HPDE6-E6E7 (cell line): ENCODE measurements around the gene CARD16.
A peak's percentile ranks its signal among the peaks of the same experiment; 100 is the strongest.
"Not testable (repeated sequence)": the region's sequence is repeated elsewhere in the genome, so short reads cannot be mapped to it uniquely, and the experiment has no call there.

Experiments
- DNase-seq: peaks from one replicate; pipeline ENCODE4 v3.0.0; 2011; ENCODE audit warnings: missing footprints; ENCODE audit errors: extremely low spot score

The CARD16 gene

DNA sequence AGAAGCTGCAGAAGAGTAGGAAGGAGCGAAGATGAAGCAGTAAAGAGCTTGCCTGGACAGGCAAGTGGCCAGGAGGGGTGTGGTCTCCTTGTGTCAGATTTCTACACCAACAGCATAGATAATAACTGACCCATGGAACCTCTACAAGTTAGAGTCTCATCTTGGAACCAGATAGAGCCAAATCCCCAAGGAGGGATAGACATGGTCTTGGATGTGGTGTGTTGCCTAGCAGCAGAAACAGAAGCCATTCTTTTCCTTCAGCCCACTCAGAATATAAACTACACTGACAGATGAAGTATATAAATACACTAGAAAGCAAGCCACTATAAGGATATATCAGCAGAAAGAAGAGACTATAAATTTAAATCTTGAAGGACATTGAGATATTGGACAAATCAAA, 4.3 kb upstream of the CARD16 start:
- no peak for DNase-seq

DNA sequence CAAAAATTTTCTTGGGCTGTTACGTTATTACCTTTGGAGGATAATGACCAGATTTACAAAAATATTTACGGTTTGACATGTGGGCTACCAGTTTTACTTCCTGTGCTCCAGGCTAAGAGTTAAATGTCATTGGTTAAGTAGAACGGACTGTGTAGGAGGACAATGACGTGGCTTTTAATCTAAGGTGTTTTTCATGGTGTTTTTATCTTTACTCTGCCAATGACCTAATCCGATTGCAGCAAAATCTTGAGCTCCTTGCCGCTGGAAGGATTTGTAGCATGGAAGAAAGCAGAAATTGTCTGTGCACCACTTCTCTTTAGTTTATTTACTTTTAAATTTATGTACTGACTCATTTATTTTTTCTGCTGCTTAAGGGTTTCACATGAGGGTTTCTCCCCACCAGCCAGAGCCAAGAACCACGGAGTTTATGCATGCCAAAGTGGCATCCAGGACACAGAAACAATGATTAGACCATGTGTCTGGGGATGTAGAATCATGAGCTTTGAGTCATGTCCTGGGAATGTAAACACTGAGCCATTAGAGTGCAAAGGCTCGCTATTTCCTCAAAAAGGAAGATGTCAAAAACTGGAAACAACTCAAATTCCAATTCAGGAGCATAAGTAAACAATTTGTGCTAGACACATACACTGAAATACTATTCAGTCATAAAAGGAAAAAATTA, 1.9 kb upstream of the CARD16 start:
- DNase-seq, result peak; percentile 33

DNA sequence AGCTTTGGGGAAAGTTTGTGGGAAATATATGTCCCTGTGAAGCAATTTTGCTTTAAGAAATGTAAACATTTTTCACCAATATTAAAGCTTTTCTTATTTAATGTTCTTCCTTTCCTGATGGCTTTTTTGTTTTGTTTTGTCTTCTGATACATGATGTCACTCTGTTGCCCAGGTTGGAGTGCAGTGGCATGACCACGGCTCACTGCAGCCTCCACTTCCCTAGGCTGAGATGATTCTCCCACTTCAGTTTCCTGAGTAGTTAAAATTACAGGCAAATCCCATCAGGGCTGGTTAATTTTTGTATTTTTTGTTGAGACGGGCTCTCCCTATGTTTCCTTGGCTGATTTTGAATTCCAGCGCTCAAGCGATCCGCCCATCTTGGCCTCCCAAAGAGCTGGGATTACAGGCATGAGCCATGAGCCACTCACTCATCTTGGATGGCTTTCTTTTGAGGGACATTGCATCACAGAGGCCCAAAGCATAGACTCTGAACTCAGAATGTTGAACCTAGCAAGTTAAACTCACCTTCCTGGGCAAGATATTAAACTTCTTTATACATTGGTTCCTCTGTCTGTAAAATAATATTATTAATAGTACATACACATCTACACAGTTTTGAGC, 651 bp upstream of the CARD16 start:
- DNase-seq, result no peak

GRCh38 chr11:105042178-105042577, 3.0 kb downstream of the CARD16 start:
- no peak for DNase-seq

GRCh38 chr11:105040703-105041102, 4.4 kb downstream of the CARD16 start:
- DNase-seq, result no peak

- DNase-seq, result peak; percentile 74
Measured at GRCh38 chr11:105034813-105035620, 10.1 kb downstream of the CARD16 start, which contains the start of gene CASP1. CASP1 (minus strand) TSS chr11:105035144; CDS start chr11:105035113, 31 bp downstream.

GRCh38 chr11:105034388-105034787, 10.7 kb downstream of the CARD16 start:
- not testable (repeated sequence) for DNase-seq

- DNase-seq, result no peak
Measured at GRCh38 chr11:105033781-105034180, 11.4 kb downstream of the CARD16 start.

DNA sequence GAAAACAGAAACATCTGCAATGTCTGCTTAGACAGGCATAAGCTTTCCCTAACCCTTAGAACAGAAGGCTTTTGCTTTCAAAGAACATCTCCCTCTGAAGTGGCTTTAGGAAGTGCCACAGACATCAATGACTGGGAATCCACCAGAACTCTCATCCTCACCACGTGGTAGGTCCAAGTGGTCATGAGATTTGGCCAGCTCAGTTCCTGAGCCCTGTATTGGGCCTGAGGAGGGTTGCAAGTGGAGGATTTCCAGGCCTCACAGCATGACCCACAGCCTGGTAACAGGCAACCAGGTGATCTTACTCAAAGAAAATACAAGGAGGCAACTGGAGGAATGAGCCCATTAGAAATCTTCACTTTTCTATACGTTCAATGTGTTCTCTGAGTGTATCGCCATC, 11.8 kb downstream of the CARD16 start:
- no peak for DNase-seq

GRCh38 chr11:105032495-105032894, 12.6 kb downstream of the CARD16 start:
- DNase-seq, result no peak

GRCh38 chr11:105027678-105028077, 17.5 kb downstream of the CARD16 start:
- no peak for DNase-seq

DNA sequence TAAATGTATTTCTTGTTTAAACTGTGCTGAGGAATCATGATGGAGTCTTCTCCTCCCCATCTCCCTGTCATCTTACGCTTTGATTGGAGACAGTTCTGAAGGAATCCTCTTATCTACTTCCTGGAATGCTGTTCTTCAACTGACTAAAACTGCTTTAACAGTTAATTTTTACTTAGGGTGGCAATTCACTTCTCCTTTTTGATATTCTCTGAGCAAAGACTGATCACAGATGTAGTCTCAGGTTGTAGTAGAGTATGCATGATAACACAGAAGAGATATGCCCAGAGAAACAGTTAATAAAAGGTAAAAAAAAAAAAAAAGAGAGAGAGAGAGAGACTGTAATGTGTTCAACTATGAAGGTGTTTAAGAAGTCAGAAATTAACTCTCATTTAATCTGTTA, 20.7 kb downstream of the CARD16 start:
- DNase-seq, result no peak

GRCh38 chr11:105023003-105023402, 22.1 kb downstream of the CARD16 start, which contains the start of gene CASP5:
CASP5 (minus strand) TSS chr11:105023168; CDS start chr11:105023136, 32 bp downstream.
- no peak for DNase-seq

- no peak for DNase-seq
Measured at GRCh38 chr11:105022527-105022926, 22.6 kb downstream of the CARD16 start.

GRCh38 chr11:105007463-105007862, 37.7 kb downstream of the CARD16 start:
- DNase-seq, result no peak

- DNase-seq, result no peak
Measured at GRCh38 chr11:105005451-105005845, 39.7 kb downstream of the CARD16 start.

- DNase-seq, result no peak
Measured at GRCh38 chr11:105004021-105004420, 41.1 kb downstream of the CARD16 start.

DNA sequence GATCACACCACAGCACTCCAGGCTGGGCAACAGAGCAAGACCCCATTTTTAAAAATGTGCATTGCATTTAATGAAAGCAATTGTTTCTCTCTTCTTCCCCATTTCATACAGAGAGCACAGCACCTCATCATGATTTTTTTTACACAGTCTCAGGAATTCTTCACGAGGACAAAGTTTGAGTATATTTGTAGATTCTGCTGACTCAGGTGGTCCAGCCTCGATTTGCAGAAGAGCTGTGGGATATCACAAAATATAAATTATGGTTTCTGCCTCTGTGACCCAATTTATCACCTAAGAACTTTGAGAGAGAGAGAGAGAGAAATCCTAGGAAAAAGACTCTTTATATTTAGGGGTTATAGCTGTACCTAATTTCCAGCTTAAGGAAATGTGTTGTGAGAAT, 42.0 kb downstream of the CARD16 start:
- no peak for DNase-seq

DNA sequence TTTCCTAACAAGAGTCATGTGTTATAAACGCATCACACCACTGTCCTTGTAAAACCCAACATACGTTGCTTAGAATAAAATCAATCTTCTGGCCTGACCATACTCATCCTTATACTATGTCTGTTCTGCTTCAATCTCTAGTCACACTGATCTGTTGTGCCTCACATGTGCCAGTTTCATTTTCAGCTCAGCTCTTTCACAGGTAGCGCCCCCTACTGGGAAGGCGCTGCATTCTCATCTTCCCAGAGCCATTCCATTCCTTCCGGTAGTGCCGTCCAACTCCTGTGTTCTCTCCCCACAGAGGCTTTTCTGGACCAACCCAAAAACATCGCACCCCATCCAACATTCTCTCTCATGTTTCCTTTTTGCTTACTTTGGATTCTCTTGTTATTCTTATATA, 44.3 kb downstream of the CARD16 start:
- DNase-seq, result no peak

DNA sequence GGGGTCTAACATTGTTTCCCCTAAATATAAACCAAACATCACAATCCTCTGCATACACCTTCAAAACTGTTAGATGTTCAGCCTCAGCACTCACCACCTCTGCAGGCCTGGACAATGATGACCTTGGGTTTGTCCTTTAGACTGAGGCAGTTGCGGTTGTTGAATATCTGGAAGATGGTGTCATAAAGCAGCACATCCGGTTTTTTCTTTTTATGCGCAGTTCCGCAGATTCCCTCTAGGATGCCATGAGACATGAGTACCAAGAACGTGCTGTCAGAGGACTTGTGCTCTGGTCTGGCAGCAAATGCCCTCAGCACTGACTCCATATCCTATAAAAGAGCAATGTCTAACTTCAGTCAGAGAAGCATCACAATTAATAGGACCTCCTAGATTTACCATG, 45.0 kb downstream of the CARD16 start:
- DNase-seq, result no peak

GRCh38 chr11:104999721-105000120, 45.4 kb downstream of the CARD16 start:
- DNase-seq, result no peak

DNA sequence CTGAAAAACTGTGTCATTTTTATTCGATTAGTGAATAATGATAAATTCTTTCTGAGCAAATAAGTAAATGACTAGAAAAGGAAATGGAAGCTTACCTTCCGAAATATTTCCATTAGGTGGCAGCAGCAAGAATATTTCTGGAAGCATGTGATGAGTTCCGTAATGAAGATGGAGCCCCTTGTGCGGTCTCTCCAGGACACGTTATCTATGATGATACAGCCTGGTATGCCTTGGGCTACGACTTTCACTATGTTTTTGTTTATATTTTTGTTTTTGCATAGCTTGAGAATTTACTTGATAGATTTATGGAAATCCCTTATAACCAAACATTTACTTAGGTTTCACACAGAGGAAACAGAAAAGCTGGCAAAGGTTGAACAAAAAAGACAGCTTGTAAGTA, 47.8 kb downstream of the CARD16 start:
- DNase-seq, result no peak

- DNase-seq, result no peak
Measured at GRCh38 chr11:104995001-104995408, 50.1 kb downstream of the CARD16 start.
